Lower leg skin (tissue), 3 donors: ENCODE results near the gene CMC1.

Experiments used
- POLR2A ChIP-seq, 2 donors: fragments of 450-650 bp; IDR thresholded peaks; one replicate each; pipeline ENCODE4 v1.6.1; 2016 to 2017; ENCODE audit warnings: antibody characterized with exemption in 2 of 2, mild to moderate bottlenecking in 1 of 2, moderate library complexity in 1 of 2
- TF ChIP-seq, protein P1 (sequence below), 3 donors: fragments of 450-650 bp; IDR thresholded peaks; one replicate each; pipeline ENCODE4 v1.5.1; 2016; ENCODE audit warnings: antibody characterized with exemption in 3 of 3, mild to moderate bottlenecking in 3 of 3, moderate library complexity in 2 of 3

DNA sequence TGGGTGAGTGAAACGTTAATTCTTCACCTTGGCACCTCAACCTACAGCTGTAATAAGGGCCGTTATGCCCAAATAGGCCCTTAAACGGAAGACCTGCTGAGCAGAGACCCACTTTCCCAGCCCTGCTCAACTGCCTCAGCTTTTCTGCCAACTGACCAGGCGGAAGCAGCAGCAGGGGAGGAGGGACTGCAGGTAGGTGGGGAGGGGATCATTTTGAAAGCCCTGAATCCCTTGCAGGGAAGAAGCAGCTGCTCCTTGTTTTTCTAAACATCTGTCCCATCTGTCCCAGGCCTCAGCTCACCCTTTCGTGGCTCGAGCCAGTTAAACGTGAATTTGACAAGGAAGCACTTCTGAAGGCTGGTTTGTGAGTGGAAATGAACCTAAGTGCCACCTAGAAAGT lies 978 bp upstream of the CMC1 start:
- TF ChIP-seq, protein P1, sequence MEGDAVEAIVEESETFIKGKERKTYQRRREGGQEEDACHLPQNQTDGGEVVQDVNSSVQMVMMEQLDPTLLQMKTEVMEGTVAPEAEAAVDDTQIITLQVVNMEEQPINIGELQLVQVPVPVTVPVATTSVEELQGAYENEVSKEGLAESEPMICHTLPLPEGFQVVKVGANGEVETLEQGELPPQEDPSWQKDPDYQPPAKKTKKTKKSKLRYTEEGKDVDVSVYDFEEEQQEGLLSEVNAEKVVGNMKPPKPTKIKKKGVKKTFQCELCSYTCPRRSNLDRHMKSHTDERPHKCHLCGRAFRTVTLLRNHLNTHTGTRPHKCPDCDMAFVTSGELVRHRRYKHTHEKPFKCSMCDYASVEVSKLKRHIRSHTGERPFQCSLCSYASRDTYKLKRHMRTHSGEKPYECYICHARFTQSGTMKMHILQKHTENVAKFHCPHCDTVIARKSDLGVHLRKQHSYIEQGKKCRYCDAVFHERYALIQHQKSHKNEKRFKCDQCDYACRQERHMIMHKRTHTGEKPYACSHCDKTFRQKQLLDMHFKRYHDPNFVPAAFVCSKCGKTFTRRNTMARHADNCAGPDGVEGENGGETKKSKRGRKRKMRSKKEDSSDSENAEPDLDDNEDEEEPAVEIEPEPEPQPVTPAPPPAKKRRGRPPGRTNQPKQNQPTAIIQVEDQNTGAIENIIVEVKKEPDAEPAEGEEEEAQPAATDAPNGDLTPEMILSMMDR (IDR thresholded peaks at IDR 0.05), result no peak
- TF ChIP-seq POLR2A (IDR thresholded peaks at IDR 0.05), result no peak
